Sigmoid colon (tissue), 4 donors: ENCODE data around the gene SCTR.

ENCODE experiments used
- POLR2A ChIP-seq, 2 donors: fragments of 450-650 bp; IDR thresholded peaks; one replicate each; pipeline ENCODE4 v1.6.1; 2016; ENCODE audit warnings: antibody characterized with exemption in 2 of 2, mild to moderate bottlenecking in 2 of 2, moderate library complexity in 2 of 2
- POLR2AphosphoS5 ChIP-seq, 4 donors: sonication (generic); formaldehyde crosslinking; IDR thresholded peaks; one replicate each; pipeline ENCODE4 v1.6.1; 2017; ENCODE audit warnings: antibody characterized with exemption in 4 of 4
- TF ChIP-seq, protein P1 (sequence below), 4 experiments: fragments of 450-650 bp in 3 of 4; fragments of 200-600 bp in 1 of 4; IDR thresholded peaks; one replicate each; pipeline ENCODE4 v1.5.1; 2016 to 2019; ENCODE audit warnings: antibody characterized with exemption in 4 of 4, mild to moderate bottlenecking in 3 of 4, moderate library complexity in 2 of 4

GRCh38 chr2:119519057-119519408, 5.2 kb downstream of the SCTR start:
- TF ChIP-seq, protein P1, sequence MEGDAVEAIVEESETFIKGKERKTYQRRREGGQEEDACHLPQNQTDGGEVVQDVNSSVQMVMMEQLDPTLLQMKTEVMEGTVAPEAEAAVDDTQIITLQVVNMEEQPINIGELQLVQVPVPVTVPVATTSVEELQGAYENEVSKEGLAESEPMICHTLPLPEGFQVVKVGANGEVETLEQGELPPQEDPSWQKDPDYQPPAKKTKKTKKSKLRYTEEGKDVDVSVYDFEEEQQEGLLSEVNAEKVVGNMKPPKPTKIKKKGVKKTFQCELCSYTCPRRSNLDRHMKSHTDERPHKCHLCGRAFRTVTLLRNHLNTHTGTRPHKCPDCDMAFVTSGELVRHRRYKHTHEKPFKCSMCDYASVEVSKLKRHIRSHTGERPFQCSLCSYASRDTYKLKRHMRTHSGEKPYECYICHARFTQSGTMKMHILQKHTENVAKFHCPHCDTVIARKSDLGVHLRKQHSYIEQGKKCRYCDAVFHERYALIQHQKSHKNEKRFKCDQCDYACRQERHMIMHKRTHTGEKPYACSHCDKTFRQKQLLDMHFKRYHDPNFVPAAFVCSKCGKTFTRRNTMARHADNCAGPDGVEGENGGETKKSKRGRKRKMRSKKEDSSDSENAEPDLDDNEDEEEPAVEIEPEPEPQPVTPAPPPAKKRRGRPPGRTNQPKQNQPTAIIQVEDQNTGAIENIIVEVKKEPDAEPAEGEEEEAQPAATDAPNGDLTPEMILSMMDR (IDR thresholded peaks at IDR 0.05) = no peak
- TF ChIP-seq POLR2A (IDR thresholded peaks at IDR 0.05) (no peak), POLR2AphosphoS5 (IDR thresholded peaks at IDR 0.05) (no peak)
